Upper lobe of right lung (tissue), 1 donor: Measurements from ENCODE around the gene C11orf98. TPM values are rescaled to one million over a fixed set of nuclear protein-coding genes. Genes with fewer than 3 reads are reported as not detected.

Experiments
- ATAC-seq: fragments of 200-7000 bp; cut with Tn5 transposase; one replicate; pipeline ENCODE4 v1.9.1; 2020; ENCODE audit warnings: mild to moderate bottlenecking, moderate library complexity
- DNase-seq: peaks from one replicate; pipeline ENCODE4 v3.0.0-alpha.2; 2020
- H3K27ac ChIP-seq: fragments of 200-600 bp; one replicate; pipeline ENCODE4 v1.8.0; 2022
- H3K27me3 ChIP-seq: fragments of 200-600 bp; one replicate; pipeline ENCODE4 v1.8.0; 2022; ENCODE audit warnings: mild to moderate bottlenecking
- H3K36me3 ChIP-seq: fragments of 200-600 bp; one replicate; pipeline ENCODE4 v1.8.0; 2022
- H3K4me1 ChIP-seq: fragments of 200-600 bp; one replicate; pipeline ENCODE4 v1.8.0; 2022
- H3K4me3 ChIP-seq: fragments of 200-600 bp; one replicate; pipeline ENCODE4 v1.8.0; 2022; ENCODE audit warnings: mild to moderate bottlenecking
- H3K9me3 ChIP-seq: fragments of 200-600 bp; one replicate; pipeline ENCODE4 v1.8.0; 2022
- intact Hi-C: fragments of 100-400 bp; cut with DNase I; formaldehyde crosslinking; loops from one replicate; pipeline ENCODE4 v1.11.0; 2022
- long read RNA-seq: library from polyadenylated mRNA; unstranded; transcript quantifications from one replicate; pipeline ENCODE4 v2.0.0, GENCODE V29; 2021
- total RNA-seq: library from RNA; stranded (reverse); fragmentation: NEBNext Ultra II Directional; extraction: Animal tissue kit (Norgen Biotek cat#: 25700); gene quantifications from one replicate; pipeline ENCODE4 v1.2.1, GENCODE V29; 2021
- TF ChIP-seq, protein P1 (sequence below): fragments of 200-600 bp; IDR thresholded peaks from one replicate; pipeline ENCODE4 v1.8.0; 2022; ENCODE audit warnings: antibody characterized with exemption
- donor health status: DM: no; HTN: yes; CAD: no; lungs with severe emphysema.

C11orf98 gene
- 41.7 TPM for total RNA-seq
- long read RNA-seq, transcript C11orf98-201 (4 exons, 654 nt) = major isoform, 27 of 31 reads
- long read RNA-seq, partial matches to known transcripts = 0 of 31 reads
- long read RNA-seq, other reads (novel, unspliced or antisense) = 0 of 31 reads

DNA sequence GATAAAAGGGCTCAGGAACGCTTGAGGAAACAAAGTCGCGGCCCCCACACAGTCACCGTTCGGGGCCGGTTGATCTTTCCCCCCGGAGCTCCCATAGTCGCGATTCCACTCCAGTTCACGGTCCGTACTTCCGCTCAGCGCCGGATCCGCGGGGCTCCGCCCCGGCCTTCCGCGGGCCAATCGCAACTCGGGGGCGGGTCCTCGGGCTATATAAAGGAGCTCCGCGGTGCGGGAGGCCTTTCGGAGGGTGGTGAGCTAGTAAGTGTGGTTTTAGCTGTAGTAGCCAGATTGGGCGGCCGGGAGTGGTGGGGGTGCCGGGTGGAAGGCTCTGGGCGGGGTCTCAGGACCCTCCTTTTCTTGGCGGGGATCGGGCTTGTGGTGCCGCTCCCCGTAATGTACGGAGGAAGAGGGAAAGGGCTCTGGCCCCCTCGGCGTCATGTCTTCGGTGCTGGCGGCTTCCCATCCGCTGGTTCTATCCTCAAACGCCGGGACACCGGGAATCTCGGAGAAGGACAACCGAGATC is at the start of gene C11orf98, which contains the start of gene CSKMT:
TSS of gene C11orf98 (minus strand) at position 136 of the 524 bp plus-strand sequence. CDS start at position 95, 41 bp downstream.
TSS of gene CSKMT (plus strand) at position 238 of the 524 bp plus-strand sequence. CDS start 568 bp downstream, outside the sequence.
- intact Hi-C loops = no loop called here
- no peaks in the 10 kb centered on the region for H3K9me3 ChIP-seq
- TF ChIP-seq, protein P1, sequence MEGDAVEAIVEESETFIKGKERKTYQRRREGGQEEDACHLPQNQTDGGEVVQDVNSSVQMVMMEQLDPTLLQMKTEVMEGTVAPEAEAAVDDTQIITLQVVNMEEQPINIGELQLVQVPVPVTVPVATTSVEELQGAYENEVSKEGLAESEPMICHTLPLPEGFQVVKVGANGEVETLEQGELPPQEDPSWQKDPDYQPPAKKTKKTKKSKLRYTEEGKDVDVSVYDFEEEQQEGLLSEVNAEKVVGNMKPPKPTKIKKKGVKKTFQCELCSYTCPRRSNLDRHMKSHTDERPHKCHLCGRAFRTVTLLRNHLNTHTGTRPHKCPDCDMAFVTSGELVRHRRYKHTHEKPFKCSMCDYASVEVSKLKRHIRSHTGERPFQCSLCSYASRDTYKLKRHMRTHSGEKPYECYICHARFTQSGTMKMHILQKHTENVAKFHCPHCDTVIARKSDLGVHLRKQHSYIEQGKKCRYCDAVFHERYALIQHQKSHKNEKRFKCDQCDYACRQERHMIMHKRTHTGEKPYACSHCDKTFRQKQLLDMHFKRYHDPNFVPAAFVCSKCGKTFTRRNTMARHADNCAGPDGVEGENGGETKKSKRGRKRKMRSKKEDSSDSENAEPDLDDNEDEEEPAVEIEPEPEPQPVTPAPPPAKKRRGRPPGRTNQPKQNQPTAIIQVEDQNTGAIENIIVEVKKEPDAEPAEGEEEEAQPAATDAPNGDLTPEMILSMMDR = no peak
- ATAC-seq = peak; percentile 98
- H3K36me3 ChIP-seq = peaks cover 26% of the 10 kb centered on the region
- no peaks in the 10 kb centered on the region for H3K27me3 ChIP-seq
- peak within 1 kb of the TSS; percentile 92 for H3K4me3 ChIP-seq
- peak within 1 kb of the TSS; percentile 91 for H3K27ac ChIP-seq
- peaks cover 21% of the 10 kb centered on the region for H3K4me1 ChIP-seq
- peak; percentile 96 for DNase-seq

GRCh38 chr11:62713343-62713742 is 48.3 kb upstream of the C11orf98 start:
- Histone ChIP-seq H3K27me3 (no peaks in the 10 kb centered on the region), H3K4me3 (no peak overlapping the region), H3K27ac (peak overlapping the region; percentile 32), H3K4me1 (peaks cover 16% of the 10 kb centered on the region), H3K9me3 (no peaks in the 10 kb centered on the region), H3K36me3 (peaks cover 78% of the 10 kb centered on the region)
- DNase-seq (no peak), ATAC-seq (peak; percentile 56)
- TF ChIP-seq, protein P1 = no peak
- intact Hi-C loops = no loop called here

DNA sequence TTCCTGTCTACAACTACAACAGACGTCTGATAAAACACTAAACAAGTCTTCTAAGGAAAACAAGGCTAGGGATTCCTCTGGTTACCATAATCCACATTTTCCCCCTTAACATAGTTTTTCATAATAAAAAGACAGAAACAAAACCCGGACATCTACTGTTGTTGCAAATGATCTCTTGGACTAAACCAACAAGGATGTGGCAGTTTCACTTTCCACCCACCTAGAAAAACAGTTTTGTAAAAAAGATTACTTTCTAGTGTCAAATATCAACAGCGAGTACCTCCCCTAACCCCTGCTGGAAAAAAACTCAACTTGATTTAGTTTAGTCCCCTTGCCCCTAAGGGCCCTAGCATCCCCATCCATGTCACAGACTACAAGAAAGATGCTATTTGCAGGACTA is 47.9 kb upstream of the C11orf98 start:
- H3K27me3 ChIP-seq = no peaks in the 10 kb centered on the region
- TF ChIP-seq, protein P1 = no peak
- ATAC-seq (no peak), DNase-seq (no peak)
- peaks cover 74% of the 10 kb centered on the region for H3K36me3 ChIP-seq
- no peak overlapping the region for H3K4me3 ChIP-seq
- no peaks in the 10 kb centered on the region for H3K9me3 ChIP-seq
- intact Hi-C loops = no loop called here
- H3K27ac ChIP-seq = peak overlapping the region; percentile 5
- H3K4me1 ChIP-seq = peaks cover 19% of the 10 kb centered on the region

DNA sequence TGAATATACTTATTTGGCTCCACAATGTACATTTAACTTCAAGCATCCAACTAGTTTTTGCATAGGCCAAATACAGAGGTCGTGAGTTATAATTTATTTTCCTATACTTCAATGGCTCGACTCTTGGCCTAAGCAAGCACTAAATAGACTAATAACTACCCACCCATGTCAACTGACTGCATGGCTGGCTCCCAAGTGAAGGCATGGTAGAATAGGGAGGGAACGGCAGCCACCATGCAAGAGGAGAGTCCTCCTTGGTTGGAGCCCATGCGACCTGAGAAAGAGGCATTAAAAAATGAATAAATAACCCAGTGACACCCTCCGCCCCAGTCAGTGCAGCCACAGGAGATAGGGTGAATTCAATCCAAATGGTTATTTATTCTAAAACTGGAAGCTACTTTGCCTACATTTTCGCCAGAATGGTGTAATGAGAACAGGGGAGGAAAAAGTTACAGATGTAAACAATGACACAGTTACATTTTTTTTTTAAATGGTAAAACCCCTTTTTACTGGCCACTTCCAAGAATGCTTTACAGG is 47.3 kb upstream of the C11orf98 start:
- H3K27ac ChIP-seq = no peak overlapping the region
- H3K9me3 ChIP-seq = no peaks in the 10 kb centered on the region
- H3K4me1 ChIP-seq = peaks cover 21% of the 10 kb centered on the region
- DNase-seq (no peak), ATAC-seq (no peak)
- H3K27me3 ChIP-seq = no peaks in the 10 kb centered on the region
- H3K36me3 ChIP-seq = peaks cover 68% of the 10 kb centered on the region
- TF ChIP-seq, protein P1 = no peak
- intact Hi-C loops = no loop called here
- no peak overlapping the region for H3K4me3 ChIP-seq

DNA sequence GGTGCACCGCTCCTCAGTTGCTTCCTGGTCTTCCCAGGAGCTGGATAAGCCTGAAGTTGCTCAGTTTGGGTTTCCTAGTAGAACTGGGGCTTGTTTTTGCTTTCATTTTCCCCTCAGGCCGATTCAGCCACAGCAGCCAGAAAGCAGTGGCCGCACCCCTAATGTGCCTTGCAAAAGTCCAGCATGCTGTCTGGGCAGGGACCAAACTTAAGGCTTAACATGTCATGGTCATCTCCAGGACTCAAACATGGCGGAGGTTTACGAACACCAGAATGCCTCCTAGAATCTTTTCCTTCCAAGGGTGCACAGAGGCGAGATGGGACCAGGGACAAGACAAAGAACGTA is 45.0 kb upstream of the C11orf98 start:
- TF ChIP-seq, protein P1 = no peak
- Histone ChIP-seq H3K4me1 (peaks cover 39% of the 10 kb centered on the region), H3K9me3 (no peaks in the 10 kb centered on the region), H3K36me3 (peaks cover 45% of the 10 kb centered on the region), H3K4me3 (peak overlapping the region; percentile 73), H3K27ac (peak overlapping the region; percentile 99), H3K27me3 (no peaks in the 10 kb centered on the region)
- ATAC-seq (no peak), DNase-seq (peak; percentile 60)
- intact Hi-C loops = no loop called here
